HG03175 (cell line): ENCODE measurements around the gene SMOC2.
"Not testable (repeated sequence)": the region's sequence is repeated elsewhere in the genome, so short reads cannot be mapped to it uniquely, and the experiment has no call there.

Experiments used
- ATAC-seq: cut with Tn5 transposase; IDR thresholded peaks from one replicate; pipeline ENCODE4 v1.9.1; 2021; ENCODE audit warnings: mild to moderate bottlenecking, moderate library complexity; ENCODE audit not compliant: unreplicated experiment

SMOC2 gene

GRCh38 chr6:168597471-168597875, 156.5 kb downstream of the SMOC2 start:
- ATAC-seq = no peak

DNA sequence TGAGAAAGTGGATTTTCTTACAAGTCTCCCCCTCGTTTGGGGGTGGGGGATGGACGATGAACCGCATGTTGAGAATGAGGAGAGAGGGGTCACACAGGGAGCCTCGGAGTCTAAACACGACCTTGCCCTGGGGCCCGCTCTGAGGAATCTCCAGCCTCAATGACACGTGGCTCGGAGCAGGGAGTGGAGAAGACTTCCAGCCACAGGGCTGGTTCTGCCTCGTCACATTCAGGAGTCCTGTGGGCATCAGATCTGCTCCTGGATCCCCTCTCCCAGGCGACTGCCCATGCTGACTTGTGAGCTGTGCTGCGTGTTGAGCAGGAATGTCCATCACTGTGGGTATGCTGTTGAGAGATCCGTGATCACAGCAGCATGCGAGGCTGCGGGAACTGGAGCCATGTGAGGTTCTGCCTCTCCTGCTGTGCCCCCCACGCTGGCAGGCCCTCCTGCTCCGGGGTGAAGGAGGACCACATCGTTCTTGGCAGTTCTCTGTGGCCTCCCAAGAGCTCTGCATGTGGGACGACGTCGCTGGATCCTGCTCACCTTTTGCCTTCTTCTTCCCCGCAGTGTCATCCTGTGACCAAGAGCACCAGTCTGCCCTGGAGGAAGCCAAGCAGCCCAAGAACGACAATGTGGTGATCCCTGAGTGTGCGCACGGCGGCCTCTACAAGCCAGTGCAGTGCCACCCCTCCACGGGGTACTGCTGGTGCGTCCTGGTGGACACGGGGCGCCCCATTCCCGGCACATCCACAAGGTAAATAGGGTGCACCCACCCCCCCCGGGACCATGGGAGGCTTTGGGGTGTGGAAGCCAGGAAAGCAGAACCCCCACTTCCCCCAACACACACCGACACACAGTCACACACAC, 157.5 kb downstream of the SMOC2 start:
- no peak for ATAC-seq

DNA sequence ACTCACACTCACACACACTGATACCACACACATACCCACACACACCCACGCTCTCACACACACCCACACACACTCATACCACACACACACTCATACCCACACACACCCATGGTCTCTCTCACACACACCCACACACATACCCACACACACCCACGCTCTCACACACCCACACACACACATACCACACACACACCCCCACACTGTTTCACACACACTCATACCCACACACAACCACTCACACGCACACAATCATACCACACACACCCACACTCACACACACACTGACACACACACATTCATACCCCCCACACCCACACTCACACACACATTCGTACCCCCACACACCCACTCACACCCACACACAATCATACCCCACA, 158.1 kb downstream of the SMOC2 start:
- ATAC-seq = no peak

DNA sequence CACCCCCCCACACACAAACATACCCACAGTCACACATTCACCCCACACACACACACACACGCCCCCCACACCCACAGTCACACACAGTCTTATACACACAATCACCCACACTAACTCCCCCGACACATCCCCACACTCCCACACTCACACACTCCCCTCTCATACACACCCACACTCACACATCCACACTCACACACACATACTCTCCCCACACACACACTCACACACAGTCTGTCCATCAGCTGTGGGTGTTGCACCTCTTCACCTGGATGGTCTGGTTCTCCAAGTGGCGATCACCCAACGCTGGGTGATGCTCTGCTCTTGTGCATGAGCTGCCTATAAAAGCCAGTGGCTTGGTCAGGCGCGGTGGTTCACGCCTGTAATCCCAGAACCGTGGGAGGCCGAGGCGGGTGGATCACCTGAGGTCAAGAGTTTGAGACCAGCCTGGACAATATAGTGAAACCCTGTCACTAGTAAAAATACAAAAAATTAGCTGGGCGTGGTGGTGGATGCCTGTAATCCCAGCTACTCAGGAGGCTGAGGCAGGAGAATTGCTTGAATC, 158.9 kb downstream of the SMOC2 start:
- ATAC-seq = no peak

DNA sequence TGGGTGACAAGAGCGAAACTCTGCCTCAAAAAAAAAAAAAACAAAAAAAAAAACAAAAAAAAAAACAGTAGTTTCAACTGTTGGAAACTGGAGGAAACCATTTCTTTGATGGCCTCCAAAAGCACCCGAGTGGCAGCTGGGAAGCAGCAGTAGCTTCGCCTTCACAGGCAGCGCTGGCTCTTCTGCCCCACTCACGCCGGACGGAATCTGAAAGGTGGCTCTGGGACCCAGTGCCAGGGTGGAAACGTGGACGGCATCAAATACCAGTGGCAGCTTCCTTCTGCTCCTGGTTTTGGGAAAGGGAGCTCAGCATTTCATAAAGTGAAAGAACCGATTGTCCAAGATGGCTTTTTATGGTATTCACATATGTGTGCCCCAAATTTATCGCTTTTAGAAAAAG, 159.4 kb downstream of the SMOC2 start:
- no peak for ATAC-seq

DNA sequence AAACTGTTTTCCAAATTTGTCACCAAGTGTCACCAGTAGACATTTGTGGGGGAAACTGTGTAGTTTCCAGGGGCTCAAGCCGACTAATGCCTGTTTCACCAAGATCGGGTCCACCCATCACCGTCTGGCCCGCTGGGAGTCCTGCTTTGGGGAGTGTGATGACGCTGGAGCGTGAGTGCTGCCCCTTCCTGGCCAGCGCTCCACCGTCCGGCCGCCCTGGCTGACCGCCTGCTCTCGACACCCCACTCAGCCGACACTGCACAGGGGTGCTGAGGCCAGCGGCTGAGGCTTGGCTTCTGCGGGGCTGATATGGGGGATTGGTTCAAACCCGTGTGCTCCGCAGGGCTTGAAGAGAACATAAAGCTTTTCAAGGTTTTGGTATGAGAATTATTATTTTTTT, 160.1 kb downstream of the SMOC2 start:
- ATAC-seq = no peak

GRCh38 chr6:168601546-168601945, 160.6 kb downstream of the SMOC2 start:
- no peak for ATAC-seq

DNA sequence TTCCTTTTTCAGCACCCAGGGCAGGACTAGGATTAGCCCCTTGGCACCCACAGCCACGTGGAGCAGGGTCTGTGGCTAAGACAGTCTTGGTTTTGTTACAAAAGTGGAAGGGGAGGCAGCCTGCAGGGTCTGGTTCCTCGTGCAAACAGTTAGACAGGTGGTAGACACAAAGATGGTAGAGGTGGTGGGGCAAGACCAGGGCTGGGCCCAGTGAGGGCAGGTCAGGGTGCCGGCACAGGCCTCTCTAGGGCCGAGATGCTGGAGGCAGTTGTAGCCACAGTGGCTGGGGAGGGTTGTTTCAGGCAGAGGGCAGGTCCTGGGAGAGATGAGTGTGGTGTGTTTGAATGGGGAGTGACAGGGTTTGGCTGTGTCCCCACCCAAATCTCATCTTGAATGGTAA, 161.6 kb downstream of the SMOC2 start:
- no peak for ATAC-seq

DNA sequence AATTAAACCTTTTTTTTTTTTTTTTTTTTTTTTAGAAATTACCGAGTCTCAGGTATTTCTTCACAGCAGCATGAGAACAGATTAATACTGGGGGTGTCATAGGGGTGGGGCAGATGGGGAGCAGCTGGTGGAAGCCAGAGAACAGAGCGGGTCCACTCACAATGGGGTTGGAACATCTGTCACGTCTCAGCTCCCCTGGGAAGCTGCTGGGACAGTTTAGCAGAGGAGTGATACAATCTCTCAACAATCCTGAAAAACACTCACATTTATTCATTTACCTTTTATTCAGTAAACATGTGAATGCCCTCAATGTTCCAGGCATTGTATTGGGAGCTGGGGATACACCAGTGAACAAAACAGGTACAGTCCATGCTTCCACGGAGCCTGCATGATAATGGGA, 162.2 kb downstream of the SMOC2 start:
- ATAC-seq = no peak

DNA sequence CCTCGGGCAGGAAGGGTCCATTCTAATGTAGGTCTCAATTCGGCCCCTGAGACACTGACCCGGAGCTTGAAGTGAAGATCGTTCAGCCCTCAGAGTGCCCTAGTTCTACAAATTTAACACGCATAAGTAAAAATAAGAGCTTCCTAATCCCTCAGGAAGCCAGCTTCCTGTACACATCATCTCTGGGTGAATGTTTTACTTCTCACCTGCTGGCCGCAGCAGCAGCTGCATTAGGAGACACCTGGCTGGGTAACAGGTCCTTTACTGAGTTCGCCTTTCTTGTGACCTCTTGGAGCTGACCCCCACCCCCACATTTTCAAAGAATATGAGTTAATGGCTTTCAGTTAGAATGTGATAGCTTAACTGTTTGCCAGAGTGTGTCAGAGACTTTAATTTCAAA, 165.0 kb downstream of the SMOC2 start:
- no peak for ATAC-seq

- no peak for ATAC-seq
Measured at GRCh38 chr6:168606722-168607121, 165.7 kb downstream of the SMOC2 start.

DNA sequence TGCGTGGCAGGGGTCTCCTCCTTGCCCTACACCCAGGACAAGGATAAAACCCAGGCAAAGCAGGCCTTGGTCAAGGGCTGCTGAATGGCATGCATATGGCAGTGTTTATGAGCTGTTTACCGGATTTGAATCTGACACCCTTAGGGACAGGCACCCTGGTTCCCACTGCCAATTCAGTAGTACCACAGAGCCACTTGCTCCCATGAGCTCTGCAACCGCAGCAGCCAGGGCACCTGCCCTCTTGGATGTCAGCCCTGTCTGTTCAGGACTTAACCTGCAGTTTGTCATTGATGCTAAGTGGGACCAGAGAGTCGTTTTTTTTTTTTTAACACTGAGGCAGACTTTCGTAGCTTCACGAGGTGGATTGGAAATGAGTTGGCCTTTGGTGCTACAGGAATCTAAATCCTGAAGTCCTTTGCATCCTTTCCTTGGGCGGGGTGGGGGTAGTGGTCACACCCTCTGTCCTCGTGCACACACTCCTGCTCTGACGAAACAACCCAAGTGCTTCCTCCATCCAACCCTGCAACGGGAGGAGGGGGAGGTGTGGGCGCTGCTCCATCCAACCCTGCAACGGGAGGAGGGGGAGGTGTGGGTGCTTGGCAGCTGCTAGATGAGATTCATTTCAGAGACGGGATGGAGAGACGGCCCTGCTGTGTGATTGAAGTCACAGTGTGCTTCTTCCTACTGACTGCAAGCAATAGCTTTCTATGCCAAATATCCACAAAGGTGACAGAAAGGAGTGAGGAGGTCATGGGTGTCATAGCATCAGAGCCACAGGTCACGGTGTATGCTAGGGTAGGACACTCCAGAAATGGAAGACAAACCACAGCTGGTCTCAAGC, 166.5 kb downstream of the SMOC2 start:
- no peak for ATAC-seq

DNA sequence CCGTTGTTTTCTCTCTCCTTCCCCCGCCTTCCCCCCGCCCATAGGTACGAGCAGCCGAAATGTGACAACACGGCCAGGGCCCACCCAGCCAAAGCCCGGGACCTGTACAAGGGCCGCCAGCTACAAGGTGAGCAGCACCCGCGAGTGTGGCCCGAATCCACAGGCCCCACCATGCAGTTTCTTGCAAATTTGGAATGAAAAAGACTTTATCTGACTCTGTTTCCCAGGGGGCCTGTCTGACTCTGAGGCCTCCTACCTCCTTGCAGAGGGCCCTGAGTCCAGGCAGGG, 167.1 kb downstream of the SMOC2 start:
- no peak for ATAC-seq

DNA sequence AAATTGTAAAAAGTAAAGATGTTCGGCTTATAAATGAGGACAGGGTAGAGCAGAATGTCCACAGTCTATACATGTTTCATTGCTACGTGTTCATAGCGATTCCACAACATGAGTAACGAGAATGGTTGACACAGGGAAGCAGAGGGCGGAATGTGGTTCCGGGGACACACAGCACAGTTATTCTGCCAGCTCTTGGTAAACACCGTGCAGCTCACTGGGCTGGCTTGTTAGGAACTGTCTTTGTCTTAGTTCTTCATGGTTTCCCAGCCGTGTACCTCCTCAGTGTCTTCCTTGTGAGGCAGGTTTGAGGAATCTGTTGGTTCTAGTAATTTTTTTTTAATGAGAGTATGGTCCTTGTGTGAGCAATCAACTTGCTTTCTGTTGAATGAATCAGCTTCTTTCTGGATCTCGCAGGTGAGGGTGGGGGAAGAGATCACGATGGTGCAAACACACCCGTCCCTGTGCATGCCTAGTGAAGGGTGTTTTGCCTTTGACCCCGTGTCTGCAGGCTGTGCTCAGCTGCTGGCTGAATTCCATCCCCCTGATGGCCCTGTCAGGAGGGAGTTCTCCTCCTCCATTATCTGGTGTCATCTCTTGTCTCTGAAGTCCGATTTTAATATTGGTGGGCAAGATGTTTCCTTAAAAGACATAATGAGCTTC, 168.2 kb downstream of the SMOC2 start:
- no peak for ATAC-seq

- no peak for ATAC-seq
Measured at GRCh38 chr6:168609914-168610490, 169.0 kb downstream of the SMOC2 start.

- not testable (repeated sequence) for ATAC-seq
Measured at GRCh38 chr6:168610966-168611365, 170.0 kb downstream of the SMOC2 start.

- ATAC-seq = no peak
Measured at GRCh38 chr6:168611691-168612090, 170.7 kb downstream of the SMOC2 start.

DNA sequence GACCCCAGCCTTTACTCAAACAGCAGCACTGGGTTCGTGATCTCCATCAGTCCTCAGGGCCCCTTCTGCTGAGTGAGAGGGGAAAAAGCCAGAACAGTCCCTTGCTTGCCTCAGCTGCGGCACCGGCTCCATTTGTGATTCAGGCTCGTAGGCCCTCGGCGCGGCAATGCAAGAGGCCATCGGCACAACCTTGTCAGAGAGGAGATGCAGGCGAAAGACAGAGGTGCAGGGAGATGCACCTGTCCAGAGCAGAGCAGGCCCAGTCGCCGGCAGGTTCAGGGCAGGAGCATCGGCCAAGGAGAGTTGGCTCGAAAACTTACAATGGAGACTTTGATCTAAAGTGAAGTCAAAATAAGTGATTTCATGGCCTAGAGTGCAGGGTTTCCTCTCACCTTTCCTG, 171.6 kb downstream of the SMOC2 start:
- no peak for ATAC-seq

- ATAC-seq = no peak
Measured at GRCh38 chr6:168615837-168616236, 174.9 kb downstream of the SMOC2 start.

GRCh38 chr6:168616816-168617765, 176.1 kb downstream of the SMOC2 start:
- no peak for ATAC-seq
